NT2/D1 (cell line): ENCODE data around the gene FKBP8.

Experiments used
- SUZ12 ChIP-seq: IDR thresholded peaks from 2 replicates; pipeline ENCODE4 v1.6.1; 2011; ENCODE audit not compliant: insufficient read length, insufficient read depth; ENCODE audit errors: extremely low read depth
- YY1 ChIP-seq: IDR thresholded peaks from 2 replicates; pipeline ENCODE4 v1.6.1; 2011; ENCODE audit not compliant: insufficient read length, insufficient read depth

- TF ChIP-seq YY1 (no peak), SUZ12 (no peak)
Measured at GRCh38 chr19:18506101-18506930, 37.1 kb downstream of the FKBP8 start.
